ENCODE data around the gene LIMA1.

DNA sequence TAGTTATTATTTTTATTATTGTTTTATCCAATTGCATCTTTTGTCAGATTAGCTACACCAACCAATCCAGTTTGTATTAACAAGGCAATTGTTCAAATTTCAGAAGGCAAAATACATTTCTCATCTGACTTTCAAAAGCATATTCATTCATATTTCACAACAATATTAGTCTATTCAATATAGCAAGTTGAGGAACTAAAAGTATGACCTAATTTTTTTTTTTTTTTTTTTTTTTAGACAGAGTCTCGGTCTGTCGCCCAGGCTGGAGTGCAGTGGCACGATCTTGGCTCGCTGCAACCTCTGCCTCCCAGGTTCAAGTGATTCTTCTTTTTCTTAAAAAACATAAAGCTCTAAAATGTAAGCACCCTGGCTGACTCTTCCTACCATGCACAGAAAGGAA, 154.0 kb downstream of the LIMA1 start:
- TF ChIP-seq BACH2 (CRISPR knock-in tag; IDR thresholded peaks at IDR 0.05; ENCODE audit: borderline replicate concordance): no peak
- no peak for TF ChIP-seq ZC3H10 (CRISPR knock-in tag; IDR thresholded peaks at IDR 0.05)
- TF ChIP-seq ZFP3 (CRISPR knock-in tag; IDR thresholded peaks at IDR 0.05): no peak
- TF ChIP-seq ZNF8 (CRISPR knock-in tag; IDR thresholded peaks at IDR 0.05): no peak
- no peak for TF ChIP-seq TSHZ2 (CRISPR knock-in tag; IDR thresholded peaks at IDR 0.05)
